ENCODE data around the gene FBXO42.

GRCh38 chr1:16215882-16216753, 136.2 kb downstream of the FBXO42 start:
- TF ChIP-seq CTCF (IDR thresholded peaks at IDR 0.05) (no peak), POLR2A (IDR thresholded peaks at IDR 0.05; ENCODE audit: low read depth) (no peak), POLR2AphosphoS5 (IDR thresholded peaks at IDR 0.05) (no peak)

Data from esophagus muscularis mucosa (tissue), 3 donors.